HG02763 (cell line): ENCODE measurements around the gene PARP3.

Experiments
- ATAC-seq: cut with Tn5 transposase; IDR thresholded peaks from one replicate; pipeline ENCODE4 v1.9.1; 2021; ENCODE audit warnings: mild to moderate bottlenecking, moderate library complexity; ENCODE audit not compliant: unreplicated experiment

Gene PARP3

DNA sequence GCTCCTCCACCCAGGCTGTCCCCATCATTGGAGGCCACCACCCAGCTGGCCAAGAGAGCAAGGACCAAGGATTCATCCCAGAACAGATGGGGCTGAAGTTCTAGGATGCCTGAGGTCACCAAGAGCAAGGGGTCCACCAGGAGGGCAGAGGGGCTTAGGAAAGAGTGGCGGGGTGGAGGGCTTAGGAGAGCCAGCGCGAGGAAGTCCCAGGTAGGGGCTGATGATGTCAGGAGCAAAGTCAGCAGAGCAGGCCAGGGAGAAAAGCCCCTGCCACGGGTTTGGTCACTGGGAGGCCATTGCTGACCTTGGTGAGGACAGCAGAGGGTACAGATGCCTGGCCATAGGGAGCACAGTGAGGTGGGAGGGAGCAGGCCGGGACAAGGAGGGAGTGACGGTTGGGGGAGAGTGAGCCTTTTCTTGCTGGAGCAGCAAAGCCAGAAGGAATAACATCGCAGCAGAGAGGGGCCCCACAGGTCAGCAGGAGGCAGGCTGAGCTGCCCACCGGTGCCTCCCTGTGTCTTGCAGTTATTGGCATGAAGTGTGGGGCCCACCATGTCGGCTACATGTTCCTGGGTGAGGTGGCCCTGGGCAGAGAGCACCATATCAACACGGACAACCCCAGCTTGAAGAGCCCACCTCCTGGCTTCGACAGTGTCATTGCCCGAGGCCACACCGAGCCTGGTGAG lies 5.2 kb downstream of the PARP3 start:
- ATAC-seq = no peak

GRCh38 chr3:51948016-51948580 lies 5.9 kb downstream of the PARP3 start:
- no peak for ATAC-seq

GRCh38 chr3:51949121-51949520 lies 7.0 kb downstream of the PARP3 start:
- ATAC-seq = no peak

- no peak for ATAC-seq
These were observed 8.7 kb downstream of the PARP3 start for GRCh38 chr3:51950899-51951298.

DNA sequence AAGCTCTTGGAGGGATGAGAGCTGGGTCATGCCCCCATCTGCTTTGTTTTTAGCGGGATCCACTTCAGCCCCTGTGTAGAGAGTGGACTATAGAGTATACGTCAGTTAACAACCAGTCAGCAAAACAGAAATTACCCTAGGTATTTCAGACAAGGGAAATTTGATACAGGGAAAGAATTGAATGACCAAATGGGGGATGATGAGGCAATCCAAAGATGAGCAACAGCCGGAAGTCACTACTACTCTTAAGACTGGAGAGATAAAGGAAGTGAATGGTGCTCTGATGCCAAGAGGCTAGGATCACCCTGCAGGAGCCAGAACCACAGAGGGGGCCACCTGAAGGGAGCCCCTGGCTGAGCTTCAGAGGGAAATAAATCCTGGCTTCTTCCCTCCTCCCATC lies 11.3 kb downstream of the PARP3 start:
- ATAC-seq = no peak

- no peak for ATAC-seq
These were observed 11.9 kb downstream of the PARP3 start for GRCh38 chr3:51954105-51954504.

- no peak for ATAC-seq
These were observed 12.6 kb downstream of the PARP3 start for GRCh38 chr3:51954713-51955112.

- no peak for ATAC-seq
These were observed 13.2 kb downstream of the PARP3 start, which contains the start of gene GPR62 for GRCh38 chr3:51955175-51955892. TSS of gene GPR62 (plus strand) at chr3:51955381. CDS start at chr3:51955653, 272 bp downstream.

DNA sequence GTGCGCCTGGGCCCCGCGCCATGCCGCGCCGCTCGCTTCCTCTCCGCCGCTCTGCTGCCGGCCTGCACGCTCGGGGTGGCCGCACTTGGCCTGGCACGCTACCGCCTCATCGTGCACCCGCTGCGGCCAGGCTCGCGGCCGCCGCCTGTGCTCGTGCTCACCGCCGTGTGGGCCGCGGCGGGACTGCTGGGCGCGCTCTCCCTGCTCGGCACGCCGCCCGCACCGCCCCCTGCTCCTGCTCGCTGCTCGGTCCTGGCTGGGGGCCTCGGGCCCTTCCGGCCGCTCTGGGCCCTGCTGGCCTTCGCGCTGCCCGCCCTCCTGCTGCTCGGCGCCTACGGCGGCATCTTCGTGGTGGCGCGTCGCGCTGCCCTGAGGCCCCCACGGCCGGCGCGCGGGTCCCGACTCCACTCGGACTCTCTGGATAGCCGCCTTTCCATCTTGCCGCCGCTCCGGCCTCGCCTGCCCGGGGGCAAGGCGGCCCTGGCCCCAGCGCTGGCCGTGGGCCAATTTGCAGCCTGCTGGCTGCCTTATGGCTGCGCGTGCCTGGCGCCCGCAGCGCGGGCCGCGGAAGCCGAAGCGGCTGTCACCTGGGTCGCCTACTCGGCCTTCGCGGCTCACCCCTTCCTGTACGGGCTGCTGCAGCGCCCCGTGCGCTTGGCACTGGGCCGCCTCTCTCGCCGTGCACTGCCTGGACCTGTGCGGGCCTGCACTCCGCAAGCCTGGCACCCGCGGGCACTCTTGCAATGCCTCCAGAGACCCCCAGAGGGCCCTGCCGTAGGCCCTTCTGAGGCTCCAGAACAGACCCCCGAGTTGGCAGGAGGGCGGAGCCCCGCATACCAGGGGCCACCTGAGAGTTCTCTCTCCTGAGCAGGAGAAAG lies 14.0 kb downstream of the PARP3 start:
- no peak for ATAC-seq

GRCh38 chr3:51957520-51958205 lies 15.5 kb downstream of the PARP3 start:
- ATAC-seq = no peak

GRCh38 chr3:51958603-51959521 lies 16.7 kb downstream of the PARP3 start:
- ATAC-seq = no peak

GRCh38 chr3:51959651-51960050 lies 17.5 kb downstream of the PARP3 start:
- no peak for ATAC-seq

- ATAC-seq = no peak
These were observed 18.2 kb downstream of the PARP3 start for GRCh38 chr3:51960386-51960785.

DNA sequence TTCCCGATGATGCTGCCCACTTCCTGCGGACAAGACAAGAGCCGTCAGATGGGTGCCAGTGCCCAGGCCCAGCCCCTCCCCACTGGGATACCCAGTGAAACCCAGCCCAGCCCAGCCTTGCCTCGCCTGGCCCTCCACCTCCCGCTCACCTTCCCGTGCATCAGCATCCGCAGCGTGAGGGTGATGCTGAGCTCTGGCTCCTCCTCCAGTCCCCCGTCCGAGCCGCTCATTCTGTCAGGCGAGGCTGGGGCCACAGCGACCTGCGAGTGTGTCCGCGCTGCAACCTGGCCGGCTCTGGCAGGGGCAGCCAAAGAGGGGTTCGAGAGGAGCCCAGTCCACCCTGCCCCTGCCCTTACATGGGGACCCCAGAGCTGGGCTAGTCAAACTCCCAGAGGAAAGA lies 18.8 kb downstream of the PARP3 start:
- no peak for ATAC-seq

DNA sequence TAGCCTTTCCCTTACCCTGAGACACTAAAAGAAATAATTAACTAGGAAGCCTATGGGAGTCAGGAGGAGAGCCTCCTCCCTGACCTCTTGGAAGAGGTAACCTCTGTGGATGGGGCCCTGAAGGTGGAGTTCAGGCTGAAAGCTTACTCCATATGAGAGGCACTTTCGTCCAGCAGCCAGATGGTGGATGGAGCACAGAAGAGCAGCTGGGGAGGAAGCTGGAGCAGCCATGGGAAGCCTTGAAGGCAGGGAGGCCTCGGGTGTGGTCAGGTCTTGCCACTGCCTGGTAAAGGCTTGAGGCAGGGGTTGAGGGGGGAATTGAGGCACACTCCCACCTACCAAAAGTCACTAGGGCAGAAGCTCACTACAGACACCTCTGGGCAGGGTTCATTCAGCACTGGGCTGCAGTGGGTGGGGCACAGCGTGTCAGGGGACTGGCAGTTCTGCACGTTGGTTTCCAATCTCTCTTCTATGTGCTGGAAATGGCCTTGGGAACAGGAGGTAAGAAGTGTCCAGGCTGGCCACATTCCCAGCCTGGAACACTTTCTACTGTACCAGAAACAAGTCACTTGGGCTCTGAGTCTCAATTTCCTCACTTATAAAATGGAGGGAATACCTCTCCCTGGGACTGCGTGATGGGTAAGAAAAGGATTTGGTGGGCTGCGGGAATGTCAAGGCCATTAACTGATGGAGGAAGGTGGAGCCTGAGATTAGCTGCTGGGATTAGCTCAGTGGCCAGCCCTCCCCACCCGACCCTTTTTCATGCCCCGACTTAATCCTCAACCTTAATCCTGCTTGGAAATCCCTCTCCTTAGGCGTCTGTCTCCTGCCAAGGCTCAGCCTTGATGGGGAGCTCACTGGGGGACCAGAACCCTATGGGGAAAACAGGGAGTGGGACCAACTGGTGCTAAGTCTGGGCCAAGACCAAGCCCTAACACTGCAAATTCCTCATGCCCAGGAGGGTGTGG lies 19.7 kb downstream of the PARP3 start:
- ATAC-seq = no peak

DNA sequence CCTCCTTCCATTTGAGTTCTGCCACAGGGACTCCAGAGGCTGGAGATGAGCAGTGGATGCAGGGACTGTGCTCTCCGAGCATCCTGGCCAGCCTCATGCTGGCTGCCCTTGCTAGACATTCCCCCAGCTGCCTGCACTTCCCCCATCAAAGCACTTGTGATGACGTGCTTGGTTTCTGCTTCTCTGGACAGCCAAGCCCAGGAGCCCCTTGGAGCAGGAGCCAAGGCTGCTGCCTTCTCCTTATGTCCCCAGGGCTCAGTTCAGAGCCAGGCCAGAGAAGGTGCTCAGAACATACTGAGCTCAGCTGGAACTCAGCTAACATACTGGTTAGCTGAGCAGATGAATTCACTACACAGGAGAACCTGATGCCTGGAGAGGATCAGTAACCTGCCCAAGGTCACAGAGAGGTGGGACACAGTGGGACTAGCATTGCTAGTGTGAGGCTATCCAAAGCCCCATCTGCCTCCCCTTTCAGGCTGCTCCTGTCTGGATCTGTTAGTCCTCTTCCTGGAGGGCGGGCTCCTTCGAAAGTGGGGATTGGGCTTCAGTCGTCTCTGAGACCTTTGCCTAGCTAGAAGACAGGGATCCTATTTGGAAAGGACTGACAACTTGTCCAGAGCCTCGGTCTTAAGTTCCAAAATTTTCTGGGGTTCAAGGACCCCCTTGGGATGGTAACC lies 20.8 kb downstream of the PARP3 start:
- no peak for ATAC-seq

DNA sequence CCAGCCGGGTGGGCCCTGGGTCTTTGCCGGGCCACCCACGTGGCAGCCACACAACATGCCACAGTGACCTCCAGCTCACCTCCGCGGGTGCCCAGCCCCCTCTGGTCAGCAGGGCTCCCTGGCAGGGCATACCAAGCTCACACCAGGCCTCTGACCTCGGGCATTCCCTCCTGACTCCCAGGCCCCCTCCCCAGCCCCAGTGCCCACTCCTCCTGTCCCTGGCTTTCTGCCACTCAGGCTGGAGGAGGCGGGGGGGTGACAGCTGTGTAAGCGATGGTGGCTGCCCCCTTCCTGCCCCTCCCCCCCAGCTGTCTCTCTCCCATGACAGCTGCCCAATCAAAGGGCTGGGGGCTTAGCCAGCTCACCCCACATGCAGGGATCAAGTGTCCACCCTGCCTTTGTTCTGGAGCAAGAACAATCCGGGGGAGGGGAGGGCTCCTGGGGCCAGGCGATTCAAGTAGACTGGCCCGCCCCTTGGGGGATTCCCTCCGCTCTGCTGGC lies 21.8 kb downstream of the PARP3 start:
- no peak for ATAC-seq

DNA sequence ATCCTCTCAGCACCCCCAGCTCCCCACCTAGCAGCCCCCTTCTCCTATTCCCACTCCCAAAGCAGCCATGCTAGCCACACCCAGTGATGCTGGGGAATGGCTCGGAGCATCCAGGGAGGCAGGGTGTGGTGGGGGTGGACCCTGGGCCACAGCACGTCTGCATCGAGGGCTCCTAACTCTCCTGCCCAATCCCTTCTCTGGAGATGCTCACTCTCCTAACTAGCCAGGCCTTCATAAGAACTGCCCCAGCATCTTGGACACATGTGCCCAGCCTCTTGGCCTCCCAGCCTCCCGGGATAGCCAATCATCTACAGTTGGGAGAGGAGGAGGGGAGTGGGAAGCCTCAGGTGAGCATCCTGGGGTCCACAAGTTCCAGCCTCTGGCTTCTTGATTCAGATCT lies 22.4 kb downstream of the PARP3 start:
- ATAC-seq = no peak
